Transverse colon (tissue), 4 donors: ENCODE results near the gene PPP1R10.

Source experiments
- POLR2AphosphoS5 ChIP-seq, 3 donors: sonication (generic); formaldehyde crosslinking; IDR thresholded peaks; one replicate each; pipeline ENCODE4 v1.6.1; 2016; ENCODE audit warnings: antibody characterized with exemption in 3 of 3
- TF ChIP-seq, protein P1 (sequence below), 5 experiments: fragments of 200-600 bp in 3 of 5; fragments of 450-650 bp in 2 of 5; sonication (generic) in 3 of 5; IDR thresholded peaks; 1 replicate in 2 of 5; 2 replicates in 3 of 5; pipeline ENCODE4 v1.5.1; 2016 to 2017; ENCODE audit warnings: antibody characterized with exemption in 5 of 5, inconsistent platforms in 3 of 5, mild to moderate bottlenecking in 2 of 5, moderate library complexity in 1 of 5

GRCh38 chr6:30557683-30557981 lies 59.4 kb downstream of the PPP1R10 start:
- TF ChIP-seq, protein P1, sequence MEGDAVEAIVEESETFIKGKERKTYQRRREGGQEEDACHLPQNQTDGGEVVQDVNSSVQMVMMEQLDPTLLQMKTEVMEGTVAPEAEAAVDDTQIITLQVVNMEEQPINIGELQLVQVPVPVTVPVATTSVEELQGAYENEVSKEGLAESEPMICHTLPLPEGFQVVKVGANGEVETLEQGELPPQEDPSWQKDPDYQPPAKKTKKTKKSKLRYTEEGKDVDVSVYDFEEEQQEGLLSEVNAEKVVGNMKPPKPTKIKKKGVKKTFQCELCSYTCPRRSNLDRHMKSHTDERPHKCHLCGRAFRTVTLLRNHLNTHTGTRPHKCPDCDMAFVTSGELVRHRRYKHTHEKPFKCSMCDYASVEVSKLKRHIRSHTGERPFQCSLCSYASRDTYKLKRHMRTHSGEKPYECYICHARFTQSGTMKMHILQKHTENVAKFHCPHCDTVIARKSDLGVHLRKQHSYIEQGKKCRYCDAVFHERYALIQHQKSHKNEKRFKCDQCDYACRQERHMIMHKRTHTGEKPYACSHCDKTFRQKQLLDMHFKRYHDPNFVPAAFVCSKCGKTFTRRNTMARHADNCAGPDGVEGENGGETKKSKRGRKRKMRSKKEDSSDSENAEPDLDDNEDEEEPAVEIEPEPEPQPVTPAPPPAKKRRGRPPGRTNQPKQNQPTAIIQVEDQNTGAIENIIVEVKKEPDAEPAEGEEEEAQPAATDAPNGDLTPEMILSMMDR (IDR thresholded peaks at IDR 0.05), result no peak
- TF ChIP-seq POLR2AphosphoS5 (IDR thresholded peaks at IDR 0.05), result no peak
